ES-I3 (cell line): ENCODE measurements around the gene NUDCD2.
A peak's percentile ranks its signal among the peaks of the same experiment; 100 is the strongest.
"Not testable (repeated sequence)": the region's sequence is repeated elsewhere in the genome, so short reads cannot be mapped to it uniquely, and the experiment has no call there.

Experiments
- H3K36me3 ChIP-seq: 2 replicates; pipeline ENCODE4 v1.6.1; 2013; ENCODE audit warnings: mild to moderate bottlenecking, low read length, control low read depth, moderate library complexity; ENCODE audit not compliant: insufficient read depth
- H3K4me1 ChIP-seq: 2 replicates; pipeline ENCODE4 v1.6.1; 2013; ENCODE audit warnings: mild to moderate bottlenecking, control low read depth, low read length; ENCODE audit not compliant: insufficient read depth
- H3K9ac ChIP-seq: 2 replicates; pipeline ENCODE4 v1.6.1; 2013; ENCODE audit warnings: low read depth, mild to moderate bottlenecking, low read length, moderate library complexity
- H3K9me3 ChIP-seq: 2 replicates; pipeline ENCODE4 v1.6.1; 2013; ENCODE audit warnings: mild to moderate bottlenecking, low read length, moderate library complexity; ENCODE audit not compliant: control insufficient read depth, insufficient read depth

The NUDCD2 gene

DNA sequence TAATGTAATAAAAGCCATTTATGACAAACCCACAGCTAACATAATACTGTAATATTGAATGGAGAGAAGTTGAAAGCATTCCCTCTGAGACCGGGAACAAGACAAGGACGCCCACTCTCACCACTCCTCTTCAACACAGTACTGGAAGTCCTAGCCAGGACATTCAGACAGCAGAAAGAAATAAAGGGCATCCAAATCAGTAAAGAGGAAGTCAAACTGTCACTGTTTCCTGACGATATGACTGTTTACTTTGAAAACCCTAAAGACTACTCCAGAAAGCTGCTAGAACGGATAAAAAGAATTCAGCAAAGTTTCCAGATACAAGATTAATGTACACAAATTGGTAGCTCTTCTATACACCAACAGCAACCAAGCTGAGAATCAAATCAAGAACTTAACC lies 33.8 kb downstream of the NUDCD2 start:
- not testable (repeated sequence) for H3K9ac ChIP-seq, H3K36me3 ChIP-seq, H3K4me1 ChIP-seq, H3K9me3 ChIP-seq

DNA sequence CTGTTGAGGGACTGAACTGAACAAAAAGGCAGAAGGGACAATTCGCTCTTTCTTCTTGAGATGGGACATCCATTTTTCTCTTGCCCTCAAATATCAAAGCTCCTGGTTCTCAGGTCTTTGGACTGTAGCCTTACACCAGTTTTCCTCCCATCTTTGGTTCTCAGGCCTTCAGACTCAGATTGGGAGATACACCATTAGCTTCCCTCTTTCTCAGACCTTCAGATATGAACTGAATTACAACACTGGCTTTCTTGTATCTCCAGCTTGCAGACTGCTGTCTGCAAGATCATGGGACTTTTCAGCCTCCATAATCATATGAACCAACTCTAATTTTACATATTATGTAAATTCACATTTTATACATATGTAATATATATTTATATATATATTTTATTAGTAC lies 35.1 kb downstream of the NUDCD2 start:
- Histone ChIP-seq H3K9ac (no peak overlapping the region), H3K36me3 (no peaks in the 10 kb centered on the region), H3K9me3 (no peaks in the 10 kb centered on the region), H3K4me1 (no peaks in the 10 kb centered on the region)

DNA sequence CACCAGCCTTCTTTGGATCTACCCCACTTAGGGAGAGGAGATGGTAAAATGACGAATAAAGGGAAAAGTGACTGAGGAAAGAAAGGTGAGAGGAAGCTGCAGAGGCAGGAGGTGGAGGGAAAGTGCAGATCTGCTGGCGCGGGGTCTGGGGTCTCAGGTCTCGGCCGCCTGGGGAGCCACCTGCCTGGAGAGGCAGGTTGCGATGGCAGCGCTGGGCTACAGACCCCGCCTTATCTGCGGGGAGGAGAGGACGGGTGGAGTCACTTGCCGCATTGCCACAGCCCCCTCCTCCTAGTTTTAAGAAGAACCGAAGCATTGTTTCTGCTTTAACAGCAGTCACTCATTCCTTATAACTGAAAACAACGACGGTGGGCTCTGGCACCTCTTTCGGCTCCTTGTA lies 44.2 kb downstream of the NUDCD2 start:
- not testable (repeated sequence) for H3K4me1 ChIP-seq, H3K36me3 ChIP-seq, H3K9me3 ChIP-seq
- H3K9ac ChIP-seq = peak overlapping the region; percentile 35; the same call in 1 of the 2 replicates

DNA sequence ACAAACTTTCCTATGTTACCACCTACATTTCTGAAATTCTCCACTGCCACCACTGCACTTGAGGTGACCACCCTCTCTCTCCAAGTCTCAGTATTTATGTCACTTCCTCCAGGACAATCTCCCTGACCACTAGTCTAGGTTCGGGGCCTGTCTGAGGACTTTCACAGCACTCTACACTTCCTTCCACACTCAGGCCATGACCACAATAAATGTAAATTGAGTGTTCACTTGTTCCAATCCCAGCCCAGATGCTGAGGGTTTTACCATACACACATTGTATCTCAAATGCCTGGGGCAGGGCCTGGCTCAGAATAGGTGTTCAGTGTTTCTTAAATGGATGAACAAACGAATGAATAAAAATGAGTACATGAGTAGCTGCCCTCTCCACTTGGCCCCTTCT lies 49.4 kb downstream of the NUDCD2 start:
- Histone ChIP-seq H3K4me1 (peaks cover 6% of the 10 kb centered on the region), H3K36me3 (no peaks in the 10 kb centered on the region; the same call in 1 of the 2 replicates), H3K9ac (no peak overlapping the region), H3K9me3 (no peaks in the 10 kb centered on the region)

DNA sequence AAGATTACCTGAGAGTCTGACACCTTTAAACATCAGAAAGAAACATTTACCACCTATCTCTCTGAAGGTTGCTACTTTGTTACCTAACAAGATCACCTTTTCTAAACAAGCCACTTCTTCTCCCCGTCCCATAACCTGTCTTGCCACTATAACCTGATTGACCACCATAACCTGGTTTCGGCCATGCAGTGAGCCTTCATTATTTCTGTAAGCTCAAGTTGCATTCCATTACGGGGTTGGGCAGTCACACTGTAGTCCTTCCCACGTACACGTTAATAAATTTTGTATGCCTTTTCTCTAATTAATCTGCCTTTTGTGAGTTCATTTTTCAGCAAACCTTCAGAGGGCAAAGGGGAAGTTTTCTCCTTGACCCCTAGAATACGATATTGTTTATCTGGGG lies 50.5 kb downstream of the NUDCD2 start:
- H3K4me1 ChIP-seq = peaks cover 6% of the 10 kb centered on the region
- H3K9me3 ChIP-seq = no peaks in the 10 kb centered on the region
- H3K9ac ChIP-seq = no peak overlapping the region
- H3K36me3 ChIP-seq = no peaks in the 10 kb centered on the region; the same call in 1 of the 2 replicates

DNA sequence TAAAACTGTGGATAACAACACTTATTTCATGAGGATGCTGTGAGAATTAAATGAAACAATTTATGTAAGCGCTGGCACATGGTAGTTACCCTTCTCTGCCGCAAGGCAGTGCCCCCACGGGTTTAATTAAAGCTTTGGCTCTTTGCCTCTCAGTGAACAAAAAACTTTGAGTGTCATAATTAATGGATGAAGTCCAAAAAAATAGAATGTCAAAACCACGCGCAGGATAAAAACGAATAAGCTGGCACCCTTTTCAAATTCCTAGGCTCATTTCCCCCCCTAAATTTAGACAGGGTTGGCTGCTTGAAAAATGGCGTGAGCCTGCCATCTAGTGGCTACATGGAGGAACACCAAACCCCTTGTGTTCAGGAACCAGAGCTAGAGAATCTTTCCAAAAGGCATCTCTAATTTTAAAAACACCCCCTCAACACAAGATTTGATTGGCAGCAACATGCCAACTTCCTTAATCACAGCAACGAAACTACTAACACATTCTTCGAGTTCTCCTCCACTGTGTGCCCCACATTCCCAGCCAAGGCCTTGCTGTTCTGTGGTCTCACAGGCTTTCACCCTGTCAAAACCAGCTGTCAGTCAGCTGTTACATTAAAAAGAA lies 51.5 kb downstream of the NUDCD2 start:
- peaks cover 6% of the 10 kb centered on the region for H3K4me1 ChIP-seq
- H3K9ac ChIP-seq = no peak overlapping the region
- H3K9me3 ChIP-seq = no peaks in the 10 kb centered on the region
- no peaks in the 10 kb centered on the region; the same call in 1 of the 2 replicates for H3K36me3 ChIP-seq

DNA sequence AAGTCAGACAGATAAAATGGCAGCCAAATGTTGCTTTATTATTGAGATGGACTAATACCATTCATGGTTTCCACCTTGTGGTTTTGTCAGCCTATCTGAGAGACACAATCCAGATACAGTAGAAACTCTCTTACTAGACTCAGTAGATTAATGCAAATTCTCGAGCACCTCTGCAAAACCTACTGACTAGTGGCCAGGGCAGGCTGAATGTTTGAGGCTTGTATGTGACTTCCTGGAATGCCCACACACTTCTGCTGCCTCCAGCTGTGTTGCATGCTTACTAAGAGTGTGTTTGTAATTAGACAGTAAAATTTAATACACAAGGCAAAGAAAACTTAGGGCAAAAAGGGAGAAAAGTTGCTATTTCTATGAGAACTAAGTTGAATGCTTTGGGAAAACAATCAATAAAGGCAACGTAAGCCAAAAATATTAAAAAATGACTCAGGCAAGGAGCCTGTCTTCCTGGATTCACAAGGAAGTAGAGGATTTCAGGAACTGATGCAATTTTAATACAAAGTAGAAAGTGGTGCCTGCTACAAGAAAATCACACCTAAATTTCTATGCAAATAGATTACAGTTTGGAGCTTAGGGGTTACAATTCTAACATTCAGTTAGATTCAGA lies 52.8 kb downstream of the NUDCD2 start:
- Histone ChIP-seq H3K36me3 (no peaks in the 10 kb centered on the region; the same call in 1 of the 2 replicates), H3K9me3 (no peaks in the 10 kb centered on the region), H3K9ac (no peak overlapping the region), H3K4me1 (peaks cover 6% of the 10 kb centered on the region)

DNA sequence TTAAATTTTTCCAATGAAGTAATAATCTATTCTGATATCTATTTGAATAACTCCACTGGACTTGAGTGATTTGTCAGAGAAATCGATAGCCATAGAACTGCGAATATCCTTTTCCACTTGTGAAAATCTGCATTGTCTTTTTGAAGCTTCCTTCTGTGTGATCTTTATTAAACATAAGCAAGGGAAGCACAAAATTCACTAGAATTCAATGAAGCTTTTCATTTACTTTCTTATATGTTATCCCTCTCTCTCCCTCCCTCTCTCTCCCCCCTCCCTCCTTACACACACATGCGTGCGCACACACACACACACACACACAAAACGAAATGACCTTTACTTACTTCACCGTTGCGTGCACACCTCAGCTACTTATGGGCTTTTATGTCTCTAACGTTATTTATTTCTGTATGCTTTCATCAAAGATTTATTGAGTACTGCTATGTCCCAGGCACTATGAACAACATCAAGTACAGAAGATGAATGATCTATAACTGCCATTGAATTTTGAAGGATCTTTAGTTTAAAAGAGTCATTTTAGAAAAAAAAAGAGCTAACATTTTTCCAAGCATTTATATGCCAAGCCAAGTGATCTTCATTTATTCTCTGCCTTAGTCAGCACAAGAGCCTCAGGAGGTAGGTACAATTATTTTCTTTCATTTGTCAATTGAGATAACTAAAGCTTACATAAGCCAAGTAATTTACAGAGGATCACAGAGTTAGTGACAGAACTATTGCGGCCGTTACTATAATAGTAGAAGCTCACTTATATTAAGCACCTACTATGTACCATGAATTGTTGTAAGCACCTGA lies 55.3 kb downstream of the NUDCD2 start:
- no peaks in the 10 kb centered on the region for H3K9me3 ChIP-seq
- no peak overlapping the region for H3K9ac ChIP-seq
- no peaks in the 10 kb centered on the region; the same call in 1 of the 2 replicates for H3K36me3 ChIP-seq
- peaks cover 6% of the 10 kb centered on the region for H3K4me1 ChIP-seq

DNA sequence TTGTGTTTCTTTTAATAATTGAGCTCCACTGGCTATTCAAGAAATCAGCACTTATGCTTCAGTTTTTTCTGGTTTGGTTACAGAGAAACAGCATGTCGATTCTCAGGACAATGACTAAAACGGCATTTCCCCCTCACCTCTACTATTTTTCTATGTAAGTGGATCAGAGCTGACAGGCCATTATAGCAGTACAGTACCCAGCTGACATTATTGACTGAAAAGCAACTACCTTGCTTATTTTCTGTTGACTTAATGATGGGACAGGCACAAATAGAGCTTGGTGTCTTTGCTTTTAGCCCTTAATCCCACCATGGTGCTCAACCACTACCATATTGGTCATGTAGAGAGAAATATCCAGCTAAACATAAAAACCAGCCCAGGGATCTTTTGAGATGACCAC lies 57.9 kb downstream of the NUDCD2 start:
- Histone ChIP-seq H3K9me3 (no peaks in the 10 kb centered on the region), H3K9ac (no peak overlapping the region), H3K36me3 (no peaks in the 10 kb centered on the region; the same call in 1 of the 2 replicates), H3K4me1 (peaks cover 2% of the 10 kb centered on the region)

DNA sequence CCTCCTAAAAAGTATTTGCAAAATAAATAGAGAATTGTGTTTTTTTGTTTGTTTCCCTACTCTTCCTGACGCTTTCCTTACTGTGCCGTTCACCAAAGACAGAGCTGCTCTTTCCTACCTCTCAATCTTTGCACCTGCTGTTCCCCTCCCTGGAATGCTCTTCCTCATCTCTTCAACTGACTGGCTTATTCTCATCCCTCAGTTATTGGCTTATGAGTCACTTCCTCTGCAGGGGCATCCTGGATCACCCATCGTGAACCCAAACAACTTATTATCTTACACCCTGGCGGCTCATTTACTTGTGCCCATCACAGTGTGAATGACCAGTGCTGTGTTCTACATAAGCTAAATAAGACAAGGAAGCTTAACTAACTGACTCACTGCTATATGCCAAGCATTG lies 58.6 kb downstream of the NUDCD2 start:
- Histone ChIP-seq H3K9me3 (no peaks in the 10 kb centered on the region), H3K36me3 (no peaks in the 10 kb centered on the region), H3K4me1 (no peaks in the 10 kb centered on the region), H3K9ac (no peak overlapping the region)

DNA sequence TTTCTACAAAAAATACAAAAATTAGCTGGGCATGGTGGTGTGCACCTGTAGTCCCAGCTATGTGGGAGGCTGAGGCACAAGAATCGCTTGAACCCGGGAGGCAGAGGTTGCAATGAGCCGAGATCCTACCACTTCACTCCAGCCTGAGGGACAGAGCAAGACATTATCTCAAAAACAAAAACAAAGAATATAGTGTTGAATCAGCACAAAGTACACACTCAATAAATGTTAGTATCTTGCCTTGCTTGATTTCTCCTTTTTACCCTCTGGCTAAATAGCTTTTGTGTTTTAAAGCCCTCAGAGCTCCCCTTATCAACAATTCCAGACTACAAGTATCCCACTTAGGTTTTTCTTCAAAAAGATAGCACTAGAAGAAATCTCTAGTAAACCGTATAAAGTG lies 60.0 kb downstream of the NUDCD2 start:
- no peaks in the 10 kb centered on the region for H3K9me3 ChIP-seq
- H3K36me3 ChIP-seq = no peaks in the 10 kb centered on the region
- H3K9ac ChIP-seq = no peak overlapping the region
- H3K4me1 ChIP-seq = no peaks in the 10 kb centered on the region

DNA sequence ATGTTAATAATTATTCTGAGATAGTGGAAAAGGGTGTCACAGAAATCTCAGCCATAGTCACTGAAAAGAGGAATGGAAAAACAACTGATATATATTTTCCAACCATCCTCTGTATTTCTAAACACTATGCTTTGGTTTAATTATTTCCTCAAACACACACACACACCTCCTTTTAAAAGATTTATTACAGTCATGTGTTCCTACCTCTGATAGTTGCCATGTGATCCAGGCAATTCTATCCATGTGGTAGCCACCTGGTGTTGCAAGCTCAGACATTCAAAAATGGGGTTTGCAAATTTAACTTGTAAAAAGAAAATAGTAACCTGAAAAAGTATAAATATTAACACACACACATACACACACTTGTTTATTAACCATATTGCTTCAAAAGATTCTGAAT lies 62.5 kb downstream of the NUDCD2 start:
- H3K36me3 ChIP-seq = no peaks in the 10 kb centered on the region
- no peak overlapping the region for H3K9ac ChIP-seq
- H3K9me3 ChIP-seq = no peaks in the 10 kb centered on the region
- no peaks in the 10 kb centered on the region for H3K4me1 ChIP-seq

DNA sequence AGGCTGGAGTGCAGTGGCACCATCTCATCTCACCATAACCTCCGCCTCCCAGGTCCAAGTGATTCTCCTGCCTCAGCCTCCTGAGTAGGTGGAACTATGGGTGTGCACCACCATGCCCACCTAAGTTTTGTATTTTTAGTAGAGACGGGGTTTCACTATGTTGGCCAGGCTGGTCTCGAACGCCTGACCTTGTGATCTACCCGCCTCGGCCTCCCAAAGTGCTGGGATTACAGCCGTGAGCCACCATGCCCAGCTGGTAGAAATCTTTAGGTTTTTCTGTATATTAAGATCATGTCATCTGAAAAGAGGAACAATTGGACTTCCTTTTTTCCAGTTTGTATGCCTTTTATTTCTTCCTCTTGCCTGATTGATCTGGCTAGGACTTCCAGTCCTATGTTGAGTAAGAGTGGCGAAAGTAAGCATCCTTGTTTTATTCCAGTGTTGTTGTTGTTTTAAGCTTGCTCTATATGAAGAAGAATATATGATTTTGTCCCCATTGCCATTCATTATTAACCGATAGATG lies 63.0 kb downstream of the NUDCD2 start:
- H3K9ac ChIP-seq, H3K9me3 ChIP-seq, H3K36me3 ChIP-seq, H3K4me1 ChIP-seq: not testable (repeated sequence)
